T1000 (cell line): ENCODE results near the gene PTMA.
"Not testable (repeated sequence)": the region's sequence is repeated elsewhere in the genome, so short reads cannot be mapped to it uniquely, and the experiment has no call there.

Experiments
- DNase-seq: peaks from one replicate; lab custom pipeline; 2025; ENCODE audit warnings: mixed read lengths; lab: John Stamatoyannopoulos, UW

Gene PTMA, protein sequence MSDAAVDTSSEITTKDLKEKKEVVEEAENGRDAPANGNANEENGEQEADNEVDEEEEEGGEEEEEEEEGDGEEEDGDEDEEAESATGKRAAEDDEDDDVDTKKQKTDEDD

DNA sequence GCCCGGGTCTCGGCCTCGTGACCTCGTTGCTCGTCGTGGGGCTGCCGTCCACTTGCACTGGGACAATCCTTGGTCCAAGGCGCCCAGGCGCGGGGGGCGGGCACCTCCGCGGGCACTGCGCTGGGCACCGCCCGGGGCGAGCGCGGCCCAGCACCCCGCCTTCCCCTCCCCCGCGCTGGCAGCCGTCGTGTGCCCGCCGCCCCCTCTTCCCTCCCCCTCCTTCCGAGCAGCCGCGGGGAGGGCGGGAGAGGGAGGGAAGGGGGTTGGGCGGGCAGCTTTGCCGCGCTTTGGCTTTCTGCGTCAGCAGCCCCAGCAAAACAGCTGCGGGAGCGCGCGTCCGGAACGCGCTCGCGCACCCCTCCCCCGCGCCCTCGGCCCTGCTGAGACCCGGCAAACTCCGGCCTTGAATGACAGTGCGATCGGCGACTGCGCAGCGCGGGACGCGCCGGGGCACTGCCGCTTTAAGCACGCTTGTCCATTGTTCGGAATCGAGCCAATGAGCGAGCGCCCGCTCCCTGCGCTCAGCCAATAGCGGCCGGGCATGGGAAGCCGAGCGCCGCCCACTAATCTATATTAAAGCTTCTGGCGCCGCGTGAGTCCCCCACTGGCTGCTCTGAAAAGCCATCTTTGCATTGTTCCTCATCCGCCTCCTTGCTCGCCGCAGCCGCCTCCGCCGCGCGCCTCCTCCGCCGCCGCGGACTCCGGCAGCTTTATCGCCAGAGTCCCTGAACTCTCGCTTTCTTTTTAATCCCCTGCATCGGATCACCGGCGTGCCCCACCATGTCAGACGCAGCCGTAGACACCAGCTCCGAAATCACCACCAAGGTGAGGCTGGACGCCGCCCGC, at the start of gene PTMA:
PTMA (plus strand) TSS at position 599 of the 846 bp plus-strand sequence; CDS start at position 781, 182 bp downstream.
- DNase-seq: peak; percentile 98

GRCh38 chr2:231660073-231660472, 48.3 kb upstream of the PTMA start:
- DNase-seq: not testable (repeated sequence)

DNA sequence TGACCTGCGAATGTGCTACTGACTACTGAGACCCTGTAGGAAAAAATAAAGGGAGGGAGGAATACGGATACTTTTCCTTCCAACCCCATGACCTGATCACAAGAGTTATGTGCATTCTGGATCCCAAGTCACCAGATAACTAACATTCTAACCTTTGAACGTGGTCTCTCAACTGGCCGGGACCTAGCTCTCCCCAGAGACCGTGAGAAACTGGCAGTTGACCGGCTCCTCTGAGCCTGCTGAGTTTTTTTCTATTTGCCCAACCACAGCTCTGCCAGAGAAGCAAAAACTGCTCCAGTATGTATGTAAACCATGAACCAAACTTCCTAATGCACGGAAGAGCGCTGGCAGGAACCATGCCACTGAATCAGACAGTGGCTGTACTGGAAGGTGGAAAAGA, 47.5 kb upstream of the PTMA start:
- DNase-seq: no peak

DNA sequence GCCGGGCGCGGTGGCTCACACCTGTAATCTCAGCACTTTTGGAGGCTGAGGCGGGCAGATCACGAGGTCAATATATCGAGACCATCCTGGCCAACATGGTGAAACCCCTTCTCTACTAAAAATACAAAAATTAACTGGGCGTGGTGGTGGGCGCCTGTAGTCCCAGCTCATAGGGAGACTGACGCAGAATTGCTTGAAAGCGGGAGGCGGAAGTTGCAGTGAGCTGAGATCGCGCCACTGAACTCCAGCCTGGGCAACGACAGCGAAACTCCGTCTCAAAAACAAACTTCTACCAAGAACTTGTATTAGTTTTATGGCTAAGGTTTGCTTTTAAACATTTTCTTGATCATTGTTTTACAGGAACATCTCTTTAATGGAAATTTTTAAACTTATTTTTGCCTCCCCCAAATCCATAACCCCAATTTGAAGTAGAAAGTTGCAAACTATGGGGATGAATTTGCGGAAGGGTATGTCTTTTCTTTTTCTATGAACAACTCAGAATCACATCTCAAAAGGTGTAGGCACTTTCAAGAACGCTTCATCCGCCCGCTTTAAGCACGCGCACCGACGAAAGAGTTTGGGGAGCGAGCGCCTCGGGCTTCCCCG, 46.8 kb upstream of the PTMA start:
- no peak for DNase-seq

DNA sequence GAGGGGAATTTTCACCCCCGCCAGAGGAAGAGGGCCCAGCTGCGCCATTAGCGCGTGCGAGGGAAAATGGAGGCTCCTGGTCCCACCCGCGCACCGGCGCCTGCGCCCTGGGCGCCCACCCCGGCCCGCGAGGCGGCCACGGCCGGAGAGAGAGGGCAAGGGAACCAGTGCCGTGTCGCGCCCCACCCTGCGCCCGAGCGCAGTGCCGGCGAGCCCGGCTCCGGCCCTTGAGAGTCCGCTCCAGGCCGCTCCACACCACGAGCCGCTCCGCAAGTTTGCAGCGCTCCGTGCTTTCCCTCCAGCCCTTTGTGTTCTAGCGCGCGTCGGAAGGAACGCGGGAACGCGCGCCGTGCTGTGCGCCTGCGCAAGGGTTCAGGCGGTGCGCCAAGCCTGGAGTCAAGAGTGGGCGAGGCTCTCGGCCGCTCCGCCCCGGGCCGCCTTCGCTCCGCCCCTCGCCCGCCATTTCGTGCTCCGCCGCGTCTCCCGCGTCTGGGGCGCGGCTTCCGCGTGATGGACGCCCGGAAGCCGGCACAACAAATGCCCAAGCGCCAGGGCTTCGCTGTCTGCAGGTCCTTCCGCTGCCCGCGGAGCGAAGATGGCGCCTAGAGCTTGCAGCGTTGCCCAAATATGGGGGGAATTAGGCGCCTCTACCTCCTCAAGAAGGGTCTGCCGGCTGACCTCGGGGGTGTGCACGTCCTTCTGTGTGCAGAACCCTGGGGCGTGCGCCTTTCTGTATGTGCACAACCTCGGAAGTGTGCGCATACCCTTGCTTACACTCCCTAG, 46.1 kb upstream of the PTMA start:
- DNase-seq: peak; percentile 96

DNA sequence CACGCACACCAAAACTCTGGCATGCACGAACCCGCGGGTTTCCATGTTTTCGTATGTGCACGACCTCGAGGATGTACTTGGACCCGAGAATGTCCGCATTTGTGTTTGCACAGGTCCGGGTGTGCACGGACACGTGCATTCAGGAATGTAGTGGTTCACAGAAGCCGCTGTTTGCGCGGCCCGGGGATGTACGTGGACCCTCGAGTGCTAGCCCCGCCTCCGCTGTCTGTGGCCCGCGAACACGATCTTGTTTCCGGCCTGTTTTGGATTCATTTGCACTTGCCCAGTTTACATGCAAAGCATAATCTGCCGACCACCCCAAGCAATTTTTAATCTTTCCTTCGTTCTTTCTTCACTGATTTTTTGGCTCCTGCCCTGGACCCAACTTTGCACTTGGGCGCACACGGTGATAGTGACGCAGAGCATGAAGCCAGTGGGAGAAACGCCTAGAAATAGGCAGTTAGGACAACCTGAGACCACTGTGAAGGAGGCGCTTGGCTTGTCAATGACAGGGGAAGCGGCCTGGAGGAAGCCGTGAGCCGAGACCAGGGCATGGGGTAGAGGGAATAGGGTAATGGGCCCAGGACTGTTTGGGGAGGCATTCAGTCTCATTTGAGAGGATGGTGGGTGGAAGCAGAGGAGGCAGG, 45.4 kb upstream of the PTMA start:
- no peak for DNase-seq

DNA sequence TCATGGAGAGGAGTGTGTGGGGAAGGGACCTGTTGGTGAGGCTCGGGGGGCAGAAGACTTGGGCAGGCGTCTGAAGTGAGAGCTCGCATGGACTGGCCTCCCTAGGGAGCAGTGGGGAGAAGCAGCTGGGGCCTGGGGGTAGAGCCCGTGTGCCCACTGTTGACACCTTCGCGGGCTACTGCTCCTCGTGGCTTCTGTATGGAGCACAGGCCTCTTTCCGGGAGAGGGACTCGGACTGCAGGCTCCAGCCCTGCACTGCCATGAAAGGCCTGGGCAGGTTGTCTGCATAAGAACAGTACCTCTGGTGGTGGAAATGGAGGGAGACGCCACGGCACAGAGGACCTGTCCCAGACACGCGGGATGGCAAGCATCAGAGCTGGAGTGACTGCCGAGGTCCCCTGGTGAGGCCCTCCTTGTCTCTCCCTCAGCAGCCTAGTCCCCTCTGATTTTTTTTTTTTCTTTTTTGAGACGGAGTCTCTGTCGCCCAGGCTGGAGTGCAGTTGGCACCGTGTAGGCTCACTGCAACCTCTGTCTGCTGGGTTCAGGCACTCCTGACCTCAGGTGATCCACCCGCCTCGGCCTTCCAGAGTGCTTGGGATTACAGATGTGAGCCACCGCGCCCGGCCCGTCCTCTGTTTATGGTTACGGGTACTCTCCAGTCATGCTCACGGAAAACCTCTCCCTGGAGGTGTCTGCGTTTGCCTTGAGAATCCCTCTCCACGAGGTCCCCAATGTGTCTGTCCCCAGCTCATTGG, 44.7 kb upstream of the PTMA start:
- no peak for DNase-seq

DNA sequence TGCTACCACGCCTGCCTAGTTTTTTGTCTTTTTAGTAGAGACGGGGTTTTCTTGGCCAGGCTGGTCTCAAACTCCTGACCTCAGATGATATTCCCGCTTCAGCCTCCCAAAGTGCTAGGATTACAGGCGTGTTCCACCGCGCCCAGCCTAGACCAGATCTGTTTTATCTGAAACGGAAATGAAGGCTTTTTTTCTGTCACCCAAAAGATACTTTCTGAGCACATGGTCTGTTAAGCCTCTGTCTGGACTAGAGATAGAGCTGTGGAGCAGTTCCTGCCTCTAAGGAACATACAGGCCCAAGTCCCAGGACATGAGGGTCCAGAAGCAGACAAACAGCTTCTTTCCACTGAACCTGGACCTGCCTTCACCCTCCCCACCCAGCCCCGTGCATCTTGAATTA, 43.6 kb upstream of the PTMA start:
- no peak for DNase-seq

- no peak for DNase-seq
These were observed 42.8 kb upstream of the PTMA start for GRCh38 chr2:231665245-231666170.

DNA sequence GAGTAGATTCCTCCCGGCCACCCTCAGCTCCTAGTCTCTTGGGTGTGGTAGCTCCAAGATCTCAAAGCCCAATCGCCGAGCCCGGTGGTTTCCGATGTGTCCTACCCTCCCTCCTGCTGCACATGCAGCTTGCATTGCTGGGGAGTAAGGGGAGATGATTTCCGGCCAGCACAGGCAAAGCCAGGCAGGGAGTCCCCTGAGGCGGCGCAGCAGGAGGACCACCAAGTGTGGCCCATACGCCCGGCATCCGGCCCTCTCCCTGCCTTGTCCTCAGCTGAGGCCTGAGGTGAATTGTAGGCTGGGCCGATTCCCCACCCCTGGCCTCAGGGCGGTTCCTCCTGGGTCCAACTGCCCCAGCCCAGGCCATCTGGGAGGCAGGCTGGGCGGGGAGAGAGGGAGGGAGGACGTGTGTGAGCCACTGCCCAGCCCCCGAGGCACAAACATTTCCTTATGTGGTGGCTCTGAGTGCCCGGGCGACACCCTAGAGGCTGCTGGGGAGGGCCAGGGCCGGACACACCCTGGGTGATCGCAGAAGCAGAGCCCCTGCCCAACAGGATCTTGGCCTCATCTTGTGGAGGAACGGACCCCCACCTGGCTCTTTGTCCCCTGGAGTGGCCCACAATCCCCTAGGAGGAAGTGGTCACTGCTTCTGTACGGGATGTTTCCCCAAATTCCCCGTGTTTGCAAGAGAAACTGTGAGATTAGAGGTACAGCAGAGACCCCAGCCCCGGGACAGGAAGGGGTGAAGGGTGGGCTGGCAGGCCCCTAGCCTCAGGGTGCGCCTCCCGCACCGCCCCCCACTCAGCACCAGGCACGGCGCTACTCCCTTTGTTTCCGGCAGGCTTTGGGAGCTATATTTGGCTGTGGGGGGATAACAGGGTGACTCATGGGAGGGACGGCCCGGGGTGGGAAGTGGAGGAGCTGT, 41.9 kb upstream of the PTMA start:
- peak; percentile 82 for DNase-seq

GRCh38 chr2:231667096-231667427, 41.3 kb upstream of the PTMA start:
- no peak for DNase-seq

GRCh38 chr2:231667496-231667895, 40.8 kb upstream of the PTMA start:
- no peak for DNase-seq

GRCh38 chr2:231668981-231669380, 39.3 kb upstream of the PTMA start:
- no peak for DNase-seq

DNA sequence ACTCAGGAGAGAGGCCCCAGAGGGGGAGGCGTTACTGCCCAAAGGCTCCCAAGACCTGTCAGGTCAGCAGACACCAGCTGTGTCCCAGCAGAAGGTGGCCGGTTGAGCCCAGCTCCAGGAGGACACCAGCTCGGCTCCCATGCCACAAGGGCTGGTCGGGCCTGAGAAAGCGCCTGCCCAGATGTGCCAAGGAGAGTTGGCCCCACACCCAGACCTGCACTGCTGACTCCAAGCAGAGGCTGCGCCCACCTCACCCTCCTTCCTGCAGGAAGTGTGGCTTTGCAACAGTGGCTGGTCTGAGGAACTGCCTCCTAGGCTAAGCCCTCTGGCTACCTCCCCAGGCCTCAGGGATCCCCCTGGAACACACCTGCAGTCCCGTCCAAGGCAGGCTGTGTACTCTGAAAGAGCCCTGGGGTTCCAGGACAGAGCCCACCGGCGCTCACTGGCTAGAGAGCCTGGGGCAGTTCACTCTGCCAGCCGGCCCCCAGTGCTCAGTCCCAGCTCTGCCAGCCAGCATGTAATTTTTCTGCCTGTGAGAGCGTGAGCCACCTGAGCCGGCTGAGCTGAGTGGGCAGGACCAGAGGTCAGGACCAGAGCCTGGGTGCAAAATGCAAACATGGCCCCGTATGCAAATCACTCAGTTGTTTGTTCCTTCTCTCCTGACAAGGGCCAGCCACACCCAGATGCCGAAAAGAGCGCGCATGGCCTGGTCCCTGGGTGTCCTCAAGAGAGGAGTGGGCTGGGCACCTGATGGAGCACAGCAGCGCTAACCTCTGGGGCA, 36.9 kb upstream of the PTMA start:
- no peak for DNase-seq

DNA sequence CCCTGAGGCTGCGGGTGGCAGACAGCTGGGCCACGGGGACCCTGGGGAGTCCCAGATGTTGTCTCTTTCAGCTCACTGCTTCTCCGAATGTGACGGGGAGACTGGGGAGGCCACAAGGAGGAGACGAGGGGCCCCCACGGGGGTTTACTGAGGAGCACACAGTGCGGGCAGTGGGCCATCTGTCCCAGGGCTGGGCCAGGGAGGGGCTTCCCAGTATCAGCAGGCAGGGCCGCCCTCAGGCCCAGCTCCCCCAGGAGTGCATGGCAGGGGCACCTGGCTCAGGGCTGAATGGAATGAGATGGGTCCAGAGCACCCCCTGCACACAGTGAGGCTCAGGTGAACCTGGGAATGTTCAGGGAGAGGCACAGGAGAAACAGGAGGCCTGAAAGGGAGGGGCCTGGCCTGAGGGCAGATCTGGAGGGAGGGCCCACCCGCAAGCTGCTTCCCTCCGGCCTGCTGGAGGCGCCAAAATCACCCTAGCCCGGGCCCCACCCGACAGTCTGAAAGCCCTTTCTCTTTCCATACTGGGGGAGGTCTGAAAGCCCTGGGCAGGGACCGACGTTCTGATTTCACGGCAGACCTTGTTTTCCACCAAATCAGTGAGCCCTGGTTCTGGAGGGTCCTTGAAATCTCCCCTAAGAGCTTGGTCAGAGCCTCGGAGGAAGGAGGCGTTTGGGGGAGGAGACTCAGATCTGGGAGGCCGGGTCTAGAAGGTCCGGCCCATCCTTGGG, 35.5 kb upstream of the PTMA start:
- DNase-seq: no peak

DNA sequence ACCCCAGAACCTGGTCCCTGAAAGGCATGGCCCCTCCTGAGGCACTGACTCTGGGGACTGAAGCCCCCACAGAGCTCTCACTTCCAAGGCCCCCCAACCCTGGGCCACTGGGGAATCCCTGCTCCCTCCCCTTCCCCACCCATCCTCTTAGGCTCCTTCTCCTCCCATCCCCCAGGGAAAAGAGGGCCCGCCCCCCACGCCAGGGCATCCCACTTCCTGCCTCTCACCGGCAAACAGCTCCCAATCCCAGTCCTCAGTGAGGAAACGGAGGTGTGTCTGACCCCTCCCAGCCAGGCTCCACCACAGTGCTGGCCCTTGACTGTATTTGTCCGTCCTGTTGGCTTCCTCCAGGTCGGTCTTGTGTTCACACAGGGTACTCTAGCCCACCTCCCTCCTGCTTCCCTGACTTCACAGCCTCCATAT, 35.0 kb upstream of the PTMA start:
- no peak for DNase-seq

DNA sequence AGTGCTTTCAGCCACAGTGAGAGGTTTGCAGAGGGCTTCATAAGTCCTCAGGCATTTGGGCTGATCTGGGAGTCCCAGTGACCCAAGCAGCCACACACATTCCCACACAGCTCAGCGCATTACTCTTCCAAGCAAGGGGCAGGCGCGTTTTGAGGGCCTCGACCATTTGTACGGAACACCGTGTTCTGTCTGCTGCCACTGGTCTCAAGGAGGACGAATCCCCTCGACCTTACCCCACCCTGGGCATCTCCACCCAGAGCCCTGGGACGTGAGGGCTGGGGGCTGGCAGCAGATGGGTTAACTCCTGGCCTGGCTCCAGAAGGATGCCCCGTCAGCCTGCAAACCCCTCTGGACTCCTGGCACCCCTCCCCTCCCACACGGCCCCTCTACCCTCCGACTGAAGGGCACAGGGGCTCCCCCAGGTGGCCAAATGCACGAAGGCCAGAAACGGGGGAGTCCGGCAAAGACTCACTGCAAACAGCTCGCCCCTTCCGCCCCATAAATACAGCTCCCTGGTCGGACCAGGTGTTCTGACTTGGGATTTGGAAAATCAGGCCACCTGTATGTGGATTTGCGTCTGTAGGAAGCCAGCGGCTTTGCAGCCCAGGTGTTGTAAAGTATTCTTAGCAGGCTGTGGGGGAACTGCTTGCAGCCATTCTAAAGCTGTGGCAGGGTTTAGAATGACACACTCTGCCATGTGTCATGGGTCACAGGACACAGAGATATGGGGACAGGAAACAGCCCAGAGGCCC, 33.6 kb upstream of the PTMA start:
- DNase-seq: no peak
